Fibroblast of villous mesenchyme (primary cell): Measurements from ENCODE around the gene CEP250. TPM values are rescaled to one million over a fixed set of nuclear protein-coding genes. Genes with fewer than 3 reads are reported as not detected.
"Not testable (repeated sequence)": the region's sequence is repeated elsewhere in the genome, so short reads cannot be mapped to it uniquely, and the experiment has no call there.

Experiments used
- DNase-seq: peaks from one replicate; pipeline ENCODE4 v3.0.0-alpha.2; 2010; ENCODE audit warnings: low read depth
- H3K4me3 ChIP-seq: 2 replicates; pipeline ENCODE4 v1.5.1; 2011; ENCODE audit warnings: low read depth, mild to moderate bottlenecking, low read length
- total RNA-seq: library from RNA; depleted of rRNA; stranded (reverse); fragments of >200 nt; gene quantifications from 2 replicates; pipeline ENCODE4 v1.2.3, GENCODE V29; 2012
- TF ChIP-seq, protein P1 (sequence below): IDR thresholded peaks from 2 replicates; pipeline ENCODE4 v1.5.1; 2012; ENCODE audit warnings: low read depth, mild to moderate bottlenecking, low read length; ENCODE audit not compliant: insufficient read depth

CEP250 gene
- total RNA-seq, 1 donor, result 22.0 TPM

DNA sequence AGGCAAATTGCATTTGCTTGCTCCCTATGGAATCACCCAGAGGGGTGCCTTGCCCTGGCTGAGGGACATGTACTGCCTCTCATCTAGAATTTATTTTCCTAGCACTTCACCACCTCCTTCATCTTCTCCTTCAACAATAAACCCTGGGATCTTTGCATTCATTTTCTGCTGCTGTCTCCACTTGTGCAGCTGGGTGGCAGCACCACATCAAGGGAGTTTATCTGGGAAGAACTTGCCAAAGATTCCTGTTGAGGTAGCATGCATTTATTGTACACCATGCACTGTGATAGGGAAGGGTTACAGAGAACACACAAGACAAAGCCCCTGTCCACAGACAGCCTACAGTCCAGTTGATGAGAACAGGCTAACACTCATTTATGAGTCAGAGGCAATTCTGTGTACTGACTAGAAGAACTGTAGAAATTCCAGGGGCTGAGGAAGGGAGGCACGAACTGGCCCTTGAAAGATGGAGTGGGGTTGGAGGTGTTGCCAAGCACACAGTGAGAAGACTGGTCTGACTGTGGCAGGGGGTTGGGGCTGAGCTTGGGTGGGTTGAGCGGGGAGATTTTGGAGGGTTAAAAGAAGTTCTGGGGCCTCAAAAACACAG, 56.5 kb downstream of the CEP250 start:
- TF ChIP-seq, protein P1, sequence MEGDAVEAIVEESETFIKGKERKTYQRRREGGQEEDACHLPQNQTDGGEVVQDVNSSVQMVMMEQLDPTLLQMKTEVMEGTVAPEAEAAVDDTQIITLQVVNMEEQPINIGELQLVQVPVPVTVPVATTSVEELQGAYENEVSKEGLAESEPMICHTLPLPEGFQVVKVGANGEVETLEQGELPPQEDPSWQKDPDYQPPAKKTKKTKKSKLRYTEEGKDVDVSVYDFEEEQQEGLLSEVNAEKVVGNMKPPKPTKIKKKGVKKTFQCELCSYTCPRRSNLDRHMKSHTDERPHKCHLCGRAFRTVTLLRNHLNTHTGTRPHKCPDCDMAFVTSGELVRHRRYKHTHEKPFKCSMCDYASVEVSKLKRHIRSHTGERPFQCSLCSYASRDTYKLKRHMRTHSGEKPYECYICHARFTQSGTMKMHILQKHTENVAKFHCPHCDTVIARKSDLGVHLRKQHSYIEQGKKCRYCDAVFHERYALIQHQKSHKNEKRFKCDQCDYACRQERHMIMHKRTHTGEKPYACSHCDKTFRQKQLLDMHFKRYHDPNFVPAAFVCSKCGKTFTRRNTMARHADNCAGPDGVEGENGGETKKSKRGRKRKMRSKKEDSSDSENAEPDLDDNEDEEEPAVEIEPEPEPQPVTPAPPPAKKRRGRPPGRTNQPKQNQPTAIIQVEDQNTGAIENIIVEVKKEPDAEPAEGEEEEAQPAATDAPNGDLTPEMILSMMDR, result peak; percentile 78
- DNase-seq, result peak; percentile 62
- H3K4me3 ChIP-seq, result no peak overlapping the region

DNA sequence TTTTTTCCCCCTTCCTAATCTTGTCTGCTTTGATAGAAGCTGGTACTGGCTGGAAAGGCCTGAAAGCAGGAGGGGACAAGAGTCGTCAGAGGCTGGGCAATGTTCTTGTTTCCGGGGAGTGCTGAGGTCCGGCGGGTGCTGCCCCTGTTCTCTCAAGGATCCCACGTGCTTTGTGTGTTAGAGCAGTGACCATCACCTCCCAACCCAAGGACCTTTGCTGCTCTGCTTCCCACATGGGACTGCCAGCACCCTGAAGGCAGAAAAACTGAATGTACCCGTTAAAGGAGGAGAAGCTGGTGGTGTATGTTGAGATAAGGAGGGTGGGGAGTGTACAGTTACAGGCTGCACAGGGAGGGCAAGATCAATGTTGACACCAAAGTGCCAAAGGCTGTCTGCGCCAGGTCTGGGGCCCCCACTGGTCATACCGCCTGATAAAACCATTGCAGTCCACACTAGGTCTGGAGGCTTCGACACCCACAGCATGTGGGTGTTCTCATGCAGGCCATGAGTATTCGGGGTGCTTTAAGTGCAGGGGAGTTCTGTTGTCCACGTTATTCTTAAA, 59.1 kb downstream of the CEP250 start:
- H3K4me3 ChIP-seq, result no peak overlapping the region
- no peak for DNase-seq
- TF ChIP-seq, protein P1, result no peak

DNA sequence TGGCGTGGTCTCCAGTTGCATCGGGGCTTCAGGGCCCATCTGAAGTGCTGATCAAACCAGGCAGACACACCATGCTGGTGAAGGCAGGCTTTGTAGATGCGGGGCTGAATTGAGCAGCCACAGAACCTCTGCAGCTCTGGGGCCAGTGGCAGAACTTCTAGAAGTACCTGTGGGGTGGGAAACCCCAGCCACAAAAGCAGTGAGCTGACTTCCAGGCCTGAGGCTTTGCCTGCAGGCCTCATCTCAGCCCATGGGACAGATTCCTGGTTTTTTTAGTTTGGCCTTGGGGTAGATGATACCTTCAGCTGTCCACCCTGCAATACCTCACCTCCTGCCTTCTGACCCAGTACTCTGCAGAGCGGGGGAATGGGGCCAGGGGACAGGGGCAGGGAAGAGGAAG, 59.9 kb downstream of the CEP250 start:
- DNase-seq, result no peak
- TF ChIP-seq, protein P1, result no peak

DNA sequence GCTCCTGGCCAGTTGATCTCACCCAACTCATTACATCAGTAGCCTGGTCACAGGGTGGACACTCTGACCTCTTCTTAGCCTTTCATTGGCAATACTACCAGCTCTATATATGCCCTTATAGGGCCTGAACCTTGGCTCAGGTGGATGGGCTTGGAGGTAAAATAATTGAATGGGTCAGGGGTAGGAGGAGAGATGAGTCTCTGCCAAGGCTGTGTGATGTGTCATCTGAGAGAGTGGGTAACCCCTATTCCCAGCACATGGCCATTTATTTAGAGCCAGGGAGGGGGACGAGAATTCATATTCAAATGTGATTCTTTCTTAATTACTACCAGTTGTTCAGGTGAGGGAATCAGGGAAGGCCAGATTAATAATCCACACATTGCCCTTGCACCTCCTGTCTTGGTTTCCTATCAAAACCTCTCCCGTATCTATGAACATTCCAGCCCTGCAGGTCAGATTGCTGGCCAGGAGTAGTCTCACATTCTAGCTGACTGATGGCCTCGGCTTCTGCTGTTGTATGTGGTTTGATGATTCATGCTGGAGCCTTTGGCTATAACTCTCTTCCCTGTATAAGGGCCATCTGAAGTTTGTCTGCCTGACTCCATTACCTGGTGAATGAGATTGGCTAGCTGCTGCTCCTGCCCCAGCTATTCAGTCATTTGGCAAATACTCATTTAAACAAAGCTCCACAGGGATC, 60.7 kb downstream of the CEP250 start:
- TF ChIP-seq, protein P1, result no peak
- DNase-seq, result peak; percentile 70
- no peak overlapping the region for H3K4me3 ChIP-seq

More for the DNA sequence above, 59.9 kb downstream of the CEP250 start:
- no peak overlapping the region for H3K4me3 ChIP-seq

DNA sequence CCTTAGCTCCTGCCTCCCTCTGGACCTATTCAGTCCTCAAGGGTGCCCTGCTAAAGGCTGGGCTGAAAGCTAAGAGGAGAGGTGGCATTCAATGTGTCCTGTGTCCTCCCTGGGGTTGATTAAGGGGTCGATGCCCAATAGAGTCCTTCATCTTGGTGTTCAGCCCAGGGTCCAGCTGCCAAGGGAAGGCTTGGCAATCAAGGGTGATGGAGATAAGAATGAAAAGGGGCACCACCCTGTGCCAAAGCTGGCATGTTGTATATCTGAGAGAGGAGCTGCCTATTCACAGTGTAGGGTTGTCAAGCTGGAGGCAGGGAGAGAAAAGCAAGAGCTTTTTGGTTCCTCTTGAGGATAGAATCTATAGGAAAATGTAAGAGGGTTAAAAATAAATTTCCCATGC, 61.7 kb downstream of the CEP250 start:
- no peak overlapping the region for H3K4me3 ChIP-seq
- no peak for DNase-seq
- TF ChIP-seq, protein P1, result no peak

DNA sequence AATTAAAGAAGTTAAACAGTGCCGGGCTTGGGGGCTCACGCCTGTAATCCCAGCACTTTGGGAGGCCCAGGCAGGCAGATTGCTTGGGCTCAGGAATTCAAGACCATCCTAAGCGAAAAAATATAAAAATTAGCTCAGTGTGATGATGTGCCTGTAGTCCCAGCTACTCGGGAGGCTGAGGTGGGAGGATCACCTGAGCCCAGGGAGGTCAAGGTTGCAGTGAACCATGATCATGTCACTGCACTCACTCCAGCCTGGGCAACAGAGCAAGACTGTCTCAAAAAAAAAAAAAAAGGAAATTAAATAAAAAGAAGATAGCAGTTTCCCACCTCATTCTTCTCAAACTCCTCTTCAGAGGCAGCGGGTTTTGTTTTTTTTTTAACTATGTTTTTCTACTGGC, 62.4 kb downstream of the CEP250 start:
- not testable (repeated sequence) for H3K4me3 ChIP-seq, DNase-seq

DNA sequence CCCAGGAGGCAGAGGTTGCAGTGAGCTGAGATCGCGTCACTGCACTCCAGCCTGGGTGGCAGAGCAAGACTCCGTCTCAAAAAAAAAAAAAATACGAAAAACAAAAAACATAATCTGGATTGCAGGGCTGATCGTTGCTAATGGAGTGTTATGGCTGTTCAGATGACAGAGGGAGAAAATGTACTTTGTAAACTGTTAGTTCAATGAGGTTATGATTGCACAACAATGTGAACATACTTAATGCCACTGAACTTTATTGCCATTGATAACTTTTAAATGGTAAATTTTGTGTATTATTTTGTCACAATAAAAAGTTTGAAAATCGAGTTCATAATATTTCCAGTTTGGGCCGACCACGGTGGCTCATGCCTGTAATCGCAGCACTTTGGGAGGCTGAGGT, 63.6 kb downstream of the CEP250 start:
- TF ChIP-seq, protein P1, result no peak
- no peak for DNase-seq
- no peak overlapping the region for H3K4me3 ChIP-seq
